NK-92 (cell line): ENCODE results near the gene CHN2.

ENCODE experiments used
- DNase-seq: peaks from one replicate; lab custom pipeline; 2025; ENCODE audit not compliant: unreplicated experiment; lab: John Stamatoyannopoulos, UW

Gene CHN2

DNA sequence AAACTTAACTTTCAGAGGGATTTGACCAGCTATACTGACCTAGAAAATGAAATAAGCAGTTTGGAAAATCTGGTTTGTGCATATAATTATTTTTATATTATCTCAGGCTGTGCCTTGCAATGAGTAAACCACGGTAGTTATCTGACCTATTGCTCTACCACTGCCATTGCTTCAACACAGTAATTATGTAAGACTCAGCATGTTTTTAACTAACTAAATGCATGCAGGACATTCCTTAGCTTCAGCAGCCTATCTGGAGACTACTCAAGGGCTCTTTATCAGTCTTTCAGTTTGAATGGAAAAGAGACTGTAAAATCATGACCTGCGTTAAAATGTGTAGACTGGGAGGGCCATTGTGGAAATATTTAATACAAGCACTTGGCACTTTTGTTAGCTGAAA lies 22.5 kb downstream of the CHN2 start:
- no peak for DNase-seq

DNA sequence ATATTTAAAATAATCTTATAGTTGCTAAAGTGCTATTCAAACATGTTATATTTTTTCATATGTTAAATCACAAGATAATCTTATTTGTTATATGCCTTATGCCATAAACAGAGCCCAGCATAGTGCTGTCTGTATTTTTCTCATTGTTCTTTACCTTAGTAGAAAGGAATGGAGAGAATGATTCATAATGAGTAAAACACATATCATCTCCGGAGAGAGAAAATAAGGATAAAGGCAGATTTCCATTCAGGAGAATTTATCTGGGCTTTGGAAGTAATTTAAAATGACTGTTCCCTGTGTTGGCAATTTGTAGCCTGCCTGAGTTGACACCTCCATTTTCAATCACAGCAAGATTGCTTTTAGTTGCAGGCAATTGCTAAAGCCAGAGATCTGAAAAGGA lies 30.2 kb downstream of the CHN2 start:
- DNase-seq: no peak

DNA sequence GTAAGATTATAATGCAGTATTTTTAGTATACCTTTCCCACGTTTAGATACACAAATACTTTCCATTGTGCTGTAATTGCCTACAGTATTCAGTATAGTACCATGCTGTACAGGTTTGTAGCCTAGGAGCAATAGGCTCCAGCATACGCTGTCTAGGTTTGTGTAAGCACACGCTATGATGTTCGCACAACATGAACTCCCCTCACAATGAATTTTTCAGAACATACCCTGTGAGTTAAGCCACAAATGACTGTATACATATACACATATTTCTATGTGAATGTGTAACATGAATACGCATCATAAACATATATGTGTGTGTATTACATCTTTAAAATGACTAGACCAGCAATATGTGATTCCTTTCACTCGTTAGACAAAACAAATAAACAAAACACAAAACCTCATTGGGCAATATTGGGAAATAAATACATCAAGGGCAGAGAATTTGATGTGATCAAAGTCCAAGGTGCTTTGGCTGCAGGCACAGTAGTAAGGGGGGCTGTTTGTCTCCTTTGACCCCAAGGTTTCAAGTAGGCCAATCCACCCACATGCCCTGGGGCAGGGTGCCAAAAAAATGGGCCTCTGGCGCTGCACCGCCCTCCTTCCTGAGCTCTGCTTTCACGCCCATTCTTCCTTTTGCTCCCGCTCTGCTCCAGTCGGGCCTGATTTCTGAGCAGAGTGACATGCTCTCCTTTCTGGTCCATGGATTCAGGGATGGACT lies 33.9 kb downstream of the CHN2 start:
- no peak for DNase-seq

DNA sequence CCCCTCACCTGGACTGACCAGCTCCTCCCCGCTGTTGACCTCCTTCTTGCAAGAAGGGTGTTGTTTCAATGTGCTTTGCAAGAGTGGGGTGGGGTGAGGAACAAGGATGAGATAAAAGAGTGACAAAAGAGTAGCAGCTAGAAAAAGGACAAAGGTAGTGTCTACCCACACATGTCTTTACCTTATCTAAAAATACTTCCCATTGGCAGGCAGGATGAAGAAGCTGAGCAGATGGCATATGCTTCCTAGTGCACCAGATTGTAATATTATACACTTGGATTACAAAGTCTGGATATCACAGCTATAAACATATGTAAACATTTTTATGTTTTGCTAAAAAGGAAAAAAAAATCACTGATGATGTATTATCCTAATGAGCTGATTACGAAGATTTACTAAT lies 34.5 kb downstream of the CHN2 start:
- no peak for DNase-seq

DNA sequence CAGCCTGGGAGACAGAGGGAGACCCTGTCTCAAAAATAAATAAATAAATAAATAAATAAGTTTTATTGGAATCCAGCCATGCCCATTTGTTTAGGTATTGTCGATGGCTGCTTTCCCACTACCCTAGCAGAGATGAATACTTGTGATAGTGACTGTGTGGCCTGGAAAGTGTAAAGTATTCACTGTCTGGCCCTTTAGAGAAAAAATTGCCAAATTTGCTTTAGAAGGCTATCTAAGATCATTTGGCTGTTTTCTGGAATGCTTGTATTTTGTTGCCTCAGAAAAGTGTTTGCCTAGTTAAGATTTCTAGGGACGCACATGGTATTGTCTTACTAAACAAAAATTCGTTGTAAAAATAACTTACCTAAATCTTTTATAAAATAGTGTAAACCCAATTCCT lies 35.4 kb downstream of the CHN2 start:
- no peak for DNase-seq

DNA sequence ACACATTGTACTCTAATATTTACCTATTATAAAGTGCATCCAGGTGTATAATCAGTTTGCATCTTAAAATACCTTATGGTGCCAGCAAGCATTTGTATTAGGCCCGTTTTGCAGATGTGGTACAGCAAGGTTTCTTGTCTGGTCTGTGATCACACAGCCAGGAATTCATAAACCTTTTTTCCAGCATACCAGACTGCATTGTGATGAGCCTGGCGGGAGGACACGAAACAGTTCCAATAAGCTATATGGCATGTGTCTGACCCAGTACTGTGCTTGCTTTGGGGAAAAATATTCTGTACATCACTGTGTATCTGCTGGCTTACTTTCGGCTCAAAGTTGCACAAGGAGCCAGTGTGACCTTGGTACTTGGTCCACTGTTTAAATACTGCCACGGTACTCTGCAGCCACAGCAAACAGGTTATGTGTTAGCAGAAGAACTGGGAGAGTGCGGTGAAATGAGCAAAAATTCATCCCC lies 36.3 kb downstream of the CHN2 start:
- no peak for DNase-seq

DNA sequence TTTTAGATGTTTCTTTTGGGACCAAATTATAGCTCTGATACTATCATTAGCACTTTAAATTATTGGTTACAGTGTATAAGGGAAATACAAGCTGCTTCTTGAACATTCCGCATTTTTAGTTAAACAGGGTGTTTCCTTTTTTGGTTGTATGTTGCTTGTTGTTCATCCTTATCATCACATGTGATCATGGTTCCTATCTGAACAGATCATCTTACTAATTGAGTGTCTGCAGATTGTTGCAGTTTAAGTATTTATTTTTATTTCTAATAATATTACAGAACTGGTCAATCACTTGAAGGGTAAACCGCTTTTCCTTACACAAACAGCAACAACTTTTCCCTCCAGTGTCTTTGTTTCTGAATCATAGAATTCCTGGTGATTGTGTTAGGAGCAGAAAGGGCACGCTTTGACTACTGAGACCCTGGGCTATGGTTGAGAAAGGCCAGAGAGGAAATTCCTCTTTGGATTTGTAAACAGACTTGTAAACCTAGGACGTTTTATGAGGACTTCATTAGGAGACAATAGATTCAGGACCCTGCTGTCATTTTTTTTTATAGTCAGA lies 37.2 kb downstream of the CHN2 start:
- DNase-seq: no peak

DNA sequence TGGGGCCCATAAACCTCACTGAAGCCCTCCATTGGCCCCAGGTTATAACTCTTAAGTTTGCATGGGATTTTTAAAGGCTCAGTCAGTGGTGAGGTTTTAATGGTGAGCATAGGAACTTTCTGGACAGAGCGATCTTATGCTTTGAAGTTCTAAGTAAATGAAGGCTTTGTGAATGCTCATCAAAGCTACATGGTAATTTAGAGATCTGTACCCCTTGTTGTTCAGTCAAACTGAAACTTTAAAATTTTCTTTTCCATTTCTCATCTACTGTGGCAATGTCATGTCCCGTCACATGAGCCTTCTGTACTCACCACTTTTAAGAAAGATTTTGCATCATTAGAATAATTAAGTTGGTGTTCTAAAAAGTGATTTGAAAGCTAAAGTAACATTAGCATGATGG lies 39.9 kb downstream of the CHN2 start:
- no peak for DNase-seq

DNA sequence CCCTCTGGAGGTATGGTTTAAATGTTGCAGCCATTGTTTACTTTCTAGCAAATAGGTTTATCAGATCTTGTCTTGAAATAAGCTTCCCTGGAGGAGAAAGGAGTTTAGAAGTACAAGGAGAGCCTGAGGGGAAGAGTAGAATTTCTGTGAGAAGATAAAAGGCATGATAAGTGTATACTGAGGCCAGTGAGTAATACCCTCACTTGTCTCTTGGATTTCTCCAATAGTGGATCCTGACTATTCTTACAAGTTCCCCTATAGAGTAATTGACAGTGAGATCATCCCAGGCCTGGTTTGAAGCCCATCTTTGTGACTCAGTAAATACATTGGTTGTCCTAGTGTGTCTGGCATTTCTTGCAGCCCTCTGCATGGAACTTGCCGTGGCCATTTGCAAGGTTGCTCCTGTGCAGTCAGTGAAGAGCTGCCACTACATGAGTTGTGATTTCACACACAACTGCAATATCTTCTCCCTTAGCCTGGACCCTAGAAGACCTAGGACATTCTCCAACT lies 41.6 kb downstream of the CHN2 start:
- DNase-seq: no peak

DNA sequence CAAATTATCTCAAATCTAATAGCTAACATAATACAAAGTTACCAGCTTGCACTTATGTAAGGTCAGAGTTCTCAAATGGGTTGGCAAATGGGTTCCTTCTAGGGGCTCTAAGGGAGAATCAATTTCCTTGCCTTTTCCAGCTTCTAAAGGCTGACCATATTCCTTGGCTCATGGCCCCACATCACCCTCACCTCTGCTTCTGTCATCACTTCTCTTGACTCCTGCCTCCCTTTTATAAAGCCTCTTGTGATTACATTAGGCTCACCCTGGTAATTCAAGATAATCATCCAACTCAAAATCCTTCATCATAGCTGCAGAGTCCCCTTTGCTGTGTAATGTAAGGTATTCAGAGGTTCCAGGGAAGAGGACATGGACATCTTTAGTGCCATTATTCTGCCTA lies 42.1 kb downstream of the CHN2 start:
- DNase-seq: no peak

DNA sequence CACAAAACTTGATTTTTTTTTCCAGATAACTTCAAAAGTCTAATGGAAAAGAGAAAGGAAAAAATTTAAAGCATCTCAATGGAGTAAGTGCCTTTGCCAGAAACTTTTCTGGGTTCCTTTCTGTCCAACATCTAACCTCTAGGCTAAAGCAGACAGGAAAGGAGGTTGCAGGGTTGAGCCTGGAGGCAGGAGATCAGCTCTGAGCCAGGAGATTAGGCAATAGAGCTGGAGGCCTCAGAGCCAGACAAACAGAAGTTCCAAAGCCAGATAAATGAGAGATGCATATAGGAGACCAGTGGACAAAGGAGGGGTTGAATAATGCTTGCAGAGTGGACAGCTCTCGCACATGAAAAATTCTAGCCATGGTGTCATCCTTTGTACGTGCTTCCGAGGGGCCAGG lies 42.9 kb downstream of the CHN2 start:
- no peak for DNase-seq

DNA sequence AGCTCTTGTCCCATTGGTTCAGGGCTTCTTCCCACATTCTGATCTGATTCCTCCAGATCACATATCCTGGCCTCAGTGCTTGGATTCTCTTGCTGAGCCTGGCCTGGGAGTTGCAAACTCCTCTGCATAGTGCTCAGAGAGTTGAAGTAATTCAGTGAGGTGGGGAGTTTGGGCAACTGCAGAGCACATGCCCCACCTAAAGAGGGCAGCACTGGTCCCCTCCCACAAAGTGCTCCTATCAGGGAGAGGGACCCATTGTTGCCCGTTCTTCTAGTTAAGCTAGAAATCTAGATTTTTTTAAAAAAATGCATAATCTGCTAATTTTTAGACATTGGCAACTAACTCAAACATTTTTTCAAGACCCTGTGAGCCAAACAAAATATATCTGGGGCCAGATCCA lies 45.1 kb downstream of the CHN2 start:
- no peak for DNase-seq

DNA sequence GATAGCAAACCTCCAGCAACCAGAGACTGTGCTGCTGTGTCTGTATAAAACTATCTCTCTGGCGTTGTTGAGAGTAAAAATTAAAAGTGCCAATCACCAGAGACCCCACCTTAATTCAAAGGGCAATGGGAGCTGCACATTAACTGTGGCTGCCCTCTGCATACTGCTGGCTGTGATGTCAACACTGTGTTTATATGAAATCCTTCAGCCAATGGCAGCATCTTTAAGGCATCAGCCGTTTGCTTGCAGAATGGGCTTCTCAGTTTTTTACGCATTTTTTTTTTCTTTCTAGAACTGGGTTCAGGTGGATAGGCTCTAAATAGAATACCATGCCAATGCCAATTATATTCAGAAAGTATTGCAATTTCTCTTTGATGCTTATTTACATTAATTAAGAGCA lies 47.7 kb downstream of the CHN2 start:
- no peak for DNase-seq

DNA sequence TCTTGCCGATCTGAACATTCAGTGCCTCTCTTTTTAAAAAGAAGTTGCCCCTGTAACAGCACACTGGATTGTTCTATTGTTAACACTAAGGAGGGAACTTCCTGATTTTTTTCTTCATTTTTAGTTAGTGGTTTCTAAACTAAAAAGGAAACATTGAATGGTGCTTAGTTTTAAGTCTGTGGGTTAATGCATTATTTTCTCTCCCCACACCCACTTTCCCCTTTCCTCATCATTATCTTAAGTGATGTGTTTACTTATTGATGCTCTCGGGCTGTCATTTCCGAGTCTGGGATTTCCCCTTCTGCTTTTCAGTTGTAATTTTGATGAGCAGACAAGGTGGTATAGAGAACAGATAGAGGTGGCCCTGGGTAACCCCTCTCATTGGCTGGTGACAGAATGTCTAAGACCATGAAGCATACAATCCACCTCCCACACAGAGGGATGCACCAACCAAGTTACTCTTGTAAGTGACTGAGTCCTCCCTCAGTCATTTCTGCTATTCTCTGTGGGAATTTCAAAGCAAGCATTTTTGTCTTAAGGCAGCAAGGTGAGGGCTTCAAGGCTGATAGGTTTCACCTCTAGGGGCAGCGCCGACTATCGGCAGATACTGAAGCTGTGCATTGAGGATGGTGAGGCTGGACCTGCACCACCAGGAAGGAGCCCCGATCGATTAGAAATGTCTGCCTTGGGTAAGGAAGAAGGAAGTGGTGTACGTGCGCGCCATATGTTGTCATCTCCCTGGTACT lies 49.5 kb downstream of the CHN2 start:
- DNase-seq: no peak

DNA sequence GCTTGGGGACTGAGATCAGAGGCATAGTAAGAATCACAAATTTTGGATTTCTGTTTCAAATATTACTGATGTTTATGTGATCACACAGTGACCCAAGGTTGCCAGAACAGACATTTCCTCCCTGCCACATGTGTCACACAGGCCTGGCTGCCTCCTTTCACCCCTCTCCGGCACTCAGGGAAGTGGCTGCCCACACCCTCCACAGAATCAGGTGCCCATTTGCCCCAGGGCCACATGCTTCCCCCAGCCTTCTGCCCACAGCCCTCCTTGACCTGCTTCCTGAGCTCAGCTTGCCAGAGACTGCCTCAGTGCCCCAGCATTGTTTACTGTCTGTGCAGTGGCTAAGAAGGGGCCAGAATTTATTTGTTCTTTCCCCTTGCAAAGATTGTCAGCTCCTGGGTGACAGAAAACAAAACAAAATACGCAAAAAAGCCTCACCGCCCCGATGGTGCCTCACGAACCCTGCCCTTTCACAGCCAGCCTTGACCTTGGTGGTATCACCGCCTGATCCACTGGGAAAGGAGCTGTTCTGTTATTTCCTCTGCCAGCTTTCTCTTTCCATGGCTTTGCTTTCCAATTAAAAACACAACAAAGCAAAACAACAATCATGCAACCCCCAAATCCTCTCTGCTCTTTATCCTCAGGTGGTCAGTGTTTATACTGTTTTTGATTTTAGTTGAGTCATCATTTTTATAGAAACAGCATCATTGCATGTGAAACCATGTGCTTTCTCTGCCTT lies 52.8 kb downstream of the CHN2 start:
- DNase-seq: no peak

DNA sequence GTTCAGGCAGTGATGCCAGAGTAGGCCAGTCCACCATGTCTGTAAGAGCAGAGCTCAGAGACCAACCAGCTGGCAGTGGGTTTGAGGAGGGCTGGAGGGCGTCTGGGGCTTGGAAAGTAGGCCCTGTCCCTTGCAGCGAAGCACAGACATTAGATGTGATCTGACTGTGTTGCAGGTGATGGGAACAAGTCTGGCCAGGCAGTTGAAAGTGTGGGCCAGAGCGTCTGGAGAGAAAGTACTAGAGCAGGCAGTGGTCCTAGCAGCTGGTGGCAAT lies 53.3 kb downstream of the CHN2 start:
- no peak for DNase-seq

DNA sequence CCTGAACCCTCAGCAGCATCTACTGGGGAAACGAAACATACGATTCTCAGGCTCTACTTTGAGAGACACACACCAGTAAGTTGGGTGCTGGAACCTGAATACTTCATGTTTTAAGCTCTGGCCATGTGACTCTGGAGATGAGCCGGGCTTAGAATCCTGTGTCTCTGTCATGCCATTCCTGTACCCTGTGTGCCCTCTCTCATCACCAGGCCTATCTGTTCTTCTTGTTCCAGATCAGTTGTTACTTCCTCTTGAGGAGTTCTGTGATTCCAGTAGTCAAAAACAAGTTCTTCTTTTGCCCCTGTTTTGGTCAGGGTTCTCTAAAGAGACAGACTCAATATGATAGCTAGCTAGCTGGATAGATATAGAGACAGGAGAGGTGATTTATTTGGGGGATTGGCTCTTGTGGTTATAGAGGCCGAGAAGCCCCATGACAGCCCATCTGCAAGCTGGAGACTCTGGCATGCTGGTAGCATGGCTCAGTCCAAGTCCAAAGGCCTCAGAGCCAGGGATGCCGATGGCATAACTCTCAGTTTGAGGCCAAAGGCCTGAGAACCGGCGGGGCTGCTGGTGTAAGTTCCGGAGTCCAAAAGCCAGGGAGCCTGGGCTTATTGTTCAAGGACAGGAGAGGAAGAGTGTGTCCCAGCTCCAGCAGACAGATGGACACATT lies 54.3 kb downstream of the CHN2 start:
- DNase-seq: no peak

DNA sequence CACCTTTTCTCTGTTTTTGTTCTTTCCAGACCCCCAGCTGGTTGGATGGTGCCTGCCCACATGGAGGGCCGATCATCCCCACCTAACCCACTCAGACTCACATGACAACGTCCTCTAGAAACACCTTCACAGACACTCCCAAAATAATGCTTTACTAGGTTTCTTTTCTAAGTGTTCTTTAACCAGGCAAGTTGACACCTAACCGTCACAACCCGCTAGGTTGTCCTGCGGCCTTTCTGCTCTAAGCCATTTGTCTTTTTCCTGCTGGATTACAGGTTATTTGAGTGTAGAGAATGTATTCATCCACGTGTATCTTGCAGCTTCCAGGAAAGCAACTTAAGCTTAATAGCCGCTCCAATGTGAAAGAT lies 54.8 kb downstream of the CHN2 start:
- no peak for DNase-seq

DNA sequence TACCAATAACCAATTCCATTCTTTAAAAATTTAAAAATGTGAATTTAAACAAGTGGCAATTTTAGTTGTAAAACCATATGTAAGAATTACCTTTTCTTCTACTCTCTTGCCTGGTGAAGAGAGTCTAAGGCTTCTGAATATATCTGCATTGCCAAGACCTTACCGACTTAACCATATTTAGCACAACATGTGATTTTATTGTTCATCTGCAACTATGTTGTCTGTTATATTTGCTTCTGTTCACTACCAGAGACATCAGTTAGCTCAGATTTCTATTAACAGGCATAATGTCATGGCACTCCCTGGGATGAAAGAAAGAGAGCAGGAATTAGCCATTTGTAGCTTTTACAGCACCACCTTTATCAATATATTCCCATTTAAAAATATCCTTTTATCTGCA lies 55.3 kb downstream of the CHN2 start:
- no peak for DNase-seq

DNA sequence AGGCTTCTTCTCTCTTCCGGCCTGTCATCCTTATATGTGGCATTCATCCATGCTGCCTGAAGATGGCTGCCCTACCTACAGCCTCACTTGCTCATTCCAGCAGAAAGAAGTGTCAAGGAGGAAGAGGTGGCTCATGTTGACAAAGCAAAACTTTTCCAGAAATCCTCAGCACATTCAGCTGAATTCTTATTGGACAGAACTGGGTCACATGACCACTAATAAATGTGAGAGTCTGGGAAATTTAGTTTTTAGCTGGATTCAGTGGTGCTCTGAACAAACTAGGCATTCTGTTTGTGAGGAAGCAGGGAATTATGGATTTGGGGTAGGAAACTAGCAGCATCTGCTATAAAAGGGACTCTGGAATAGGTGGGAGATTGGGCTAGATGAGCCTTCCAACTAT lies 58.6 kb downstream of the CHN2 start:
- DNase-seq: no peak

DNA sequence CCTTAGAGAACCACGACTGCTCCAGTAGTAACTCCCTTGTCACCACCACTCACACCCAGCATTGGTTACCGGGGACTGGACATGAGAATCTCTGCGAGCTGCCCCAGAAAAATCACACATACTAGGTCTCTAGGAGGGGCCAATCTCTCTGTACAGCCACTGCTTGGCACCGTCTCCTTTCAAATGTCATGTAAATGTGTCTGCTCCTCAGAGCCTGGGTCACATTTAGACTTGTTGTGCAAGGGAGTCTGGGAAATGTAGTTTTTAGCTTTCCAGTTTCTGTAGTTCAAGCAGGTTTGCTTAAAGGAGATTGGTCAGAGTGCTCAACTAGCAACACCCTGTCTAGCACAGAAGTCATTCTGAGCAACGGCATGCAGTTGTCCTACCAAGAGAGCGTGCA lies 60.0 kb downstream of the CHN2 start:
- no peak for DNase-seq
